ENCODE data around the gene SLC15A3. TPM values are rescaled to one million over a fixed set of nuclear protein-coding genes. Genes with fewer than 3 reads are reported as not detected.
A peak's percentile ranks its signal among the peaks of the same experiment; 100 is the strongest.

Gene SLC15A3
- total and polyA plus RNA-seq, 2 donors from 2014 or later: 26.6 to 27.0 TPM

GRCh38 chr11:60985501-60985900 lies 33.5 kb upstream of the SLC15A3 start:
- H3K9ac ChIP-seq (ENCODE audit: low read length in 3 of 3): no peak overlapping the region
- H3K9me3 ChIP-seq (ENCODE audit: control insufficient read depth in 2 of 3, insufficient read depth in 1 of 3, low read length in 3 of 3): no peaks in the 10 kb centered on the region
- no peaks in the 10 kb centered on the region for H3K4me1 ChIP-seq (ENCODE audit: control insufficient read depth in 2 of 3, insufficient read depth in 2 of 3, low read depth in 1 of 3, low read length in 3 of 3)
- H3K27ac ChIP-seq (ENCODE audit: low read depth in 2 of 2, low read length in 2 of 2): no peak overlapping the region
- no peak overlapping the region for H3K4me3 ChIP-seq (ENCODE audit: low read length in 3 of 3)
- intact Hi-C loops (cut with DNase I): no loop called here
- TF ChIP-seq CTCF (IDR thresholded peaks at IDR 0.05; ENCODE audit: borderline replicate concordance, extremely low read depth, insufficient read depth): no peak
- H3K27me3 ChIP-seq (ENCODE audit: control insufficient read depth, insufficient read depth, low read length): no peaks in the 10 kb centered on the region
- H3K36me3 ChIP-seq (ENCODE audit: control insufficient read depth in 2 of 3, insufficient read depth in 3 of 3, low read length in 3 of 3): no peaks in the 10 kb centered on the region
- FAIRE-seq (no peak), DNase-seq (no peak)

- Histone ChIP-seq H3K27ac (ENCODE audit: low read depth in 2 of 2, low read length in 2 of 2) (no peak overlapping the region), H3K27me3 (ENCODE audit: control insufficient read depth, insufficient read depth, low read length) (no peaks in the 10 kb centered on the region), H3K36me3 (ENCODE audit: control insufficient read depth in 2 of 3, insufficient read depth in 3 of 3, low read length in 3 of 3) (no peaks in the 10 kb centered on the region), H3K4me3 (ENCODE audit: low read length in 3 of 3) (no peak overlapping the region), H3K4me1 (ENCODE audit: control insufficient read depth in 2 of 3, insufficient read depth in 2 of 3, low read depth in 1 of 3, low read length in 3 of 3) (no peaks in the 10 kb centered on the region), H3K9ac (ENCODE audit: low read length in 3 of 3) (no peak overlapping the region), H3K9me3 (ENCODE audit: control insufficient read depth in 2 of 3, insufficient read depth in 1 of 3, low read length in 3 of 3) (no peaks in the 10 kb centered on the region)
- FAIRE-seq: no peak
- TF ChIP-seq CTCF (IDR thresholded peaks at IDR 0.05; ENCODE audit: borderline replicate concordance, extremely low read depth, insufficient read depth): no peak
- DNase-seq: peak in 2 of 5 donors; percentile 26 to 45
- intact Hi-C loops (cut with DNase I): no loop called here
Measured at GRCh38 chr11:60984636-60985035, 32.7 kb upstream of the SLC15A3 start.

- intact Hi-C loops (cut with DNase I): no loop called here
- FAIRE-seq (no peak), DNase-seq (no peak)
- Histone ChIP-seq H3K36me3 (ENCODE audit: control insufficient read depth in 2 of 3, insufficient read depth in 3 of 3, low read length in 3 of 3) (no peaks in the 10 kb centered on the region), H3K9ac (ENCODE audit: low read length in 3 of 3) (no peak overlapping the region), H3K4me1 (ENCODE audit: control insufficient read depth in 2 of 3, insufficient read depth in 2 of 3, low read depth in 1 of 3, low read length in 3 of 3) (no peaks in the 10 kb centered on the region), H3K4me3 (ENCODE audit: low read length in 3 of 3) (no peak overlapping the region), H3K9me3 (ENCODE audit: control insufficient read depth in 2 of 3, insufficient read depth in 1 of 3, low read length in 3 of 3) (no peaks in the 10 kb centered on the region), H3K27me3 (ENCODE audit: control insufficient read depth, insufficient read depth, low read length) (no peaks in the 10 kb centered on the region), H3K27ac (ENCODE audit: low read depth in 2 of 2, low read length in 2 of 2) (no peak overlapping the region)
- no peak for TF ChIP-seq CTCF (IDR thresholded peaks at IDR 0.05; ENCODE audit: borderline replicate concordance, extremely low read depth, insufficient read depth)
Measured at GRCh38 chr11:60984149-60984548, 32.2 kb upstream of the SLC15A3 start.

GRCh38 chr11:60982184-60982583 lies 30.2 kb upstream of the SLC15A3 start:
- Histone ChIP-seq H3K4me1 (ENCODE audit: control insufficient read depth in 2 of 3, insufficient read depth in 2 of 3, low read depth in 1 of 3, low read length in 3 of 3) (no peaks in the 10 kb centered on the region), H3K36me3 (ENCODE audit: control insufficient read depth in 2 of 3, insufficient read depth in 3 of 3, low read length in 3 of 3) (no peaks in the 10 kb centered on the region), H3K9ac (ENCODE audit: low read length in 3 of 3) (no peak overlapping the region), H3K9me3 (ENCODE audit: control insufficient read depth in 2 of 3, insufficient read depth in 1 of 3, low read length in 3 of 3) (no peaks in the 10 kb centered on the region), H3K27me3 (ENCODE audit: control insufficient read depth, insufficient read depth, low read length) (no peaks in the 10 kb centered on the region), H3K27ac (ENCODE audit: low read depth in 2 of 2, low read length in 2 of 2) (no peak overlapping the region), H3K4me3 (ENCODE audit: low read length in 3 of 3) (no peak overlapping the region)
- intact Hi-C loops (cut with DNase I): no loop called here
- no peak for FAIRE-seq
- DNase-seq: peak in 1 of 5 donors; percentile 23
- no peak for TF ChIP-seq CTCF (IDR thresholded peaks at IDR 0.05; ENCODE audit: borderline replicate concordance, extremely low read depth, insufficient read depth)

Measured in kidney (tissue), 14 donors.